Esophagus squamous epithelium (tissue), 5 donors: ENCODE measurements around the gene NCAPG. TPM values are rescaled to one million over a fixed set of nuclear protein-coding genes. Genes with fewer than 3 reads are reported as not detected.
"Not testable (repeated sequence)": the region's sequence is repeated elsewhere in the genome, so short reads cannot be mapped to it uniquely, and the experiment has no call there.

Experiments
- DNase-seq: peaks from one replicate; lab custom pipeline; 2025; lab: John Stamatoyannopoulos, UW
- H3K27ac ChIP-seq, 4 donors: fragments of 200-600 bp; sonication (generic); one replicate each; pipeline ENCODE4 v1.5.1; 2016 to 2019; ENCODE audit warnings: mild to moderate bottlenecking in 1 of 4
- H3K27me3 ChIP-seq, 4 donors: fragments of 200-600 bp; sonication (generic); 1 replicate in 3 of 4; 2 replicates in 1 of 4; pipeline versions ENCODE4 v1.5.1 to v1.6.0; 2017 to 2021; ENCODE audit warnings: antibody characterized with exemption in 1 of 4
- H3K36me3 ChIP-seq, 3 donors: fragments of 200-600 bp; sonication (generic); one replicate each; pipeline ENCODE4 v1.5.1; 2016 to 2019
- H3K4me1 ChIP-seq, 3 donors: fragments of 200-600 bp; sonication (generic); one replicate each; pipeline ENCODE4 v1.5.1; 2017 to 2019
- H3K4me3 ChIP-seq, 4 donors: fragments of 200-600 bp; sonication (generic); 1 replicate in 3 of 4; 2 replicates in 1 of 4; pipeline ENCODE4 v1.5.1; 2016 to 2019; ENCODE audit warnings: mild to moderate bottlenecking in 2 of 4, moderate library complexity in 1 of 4
- H3K9me3 ChIP-seq, 3 donors: fragments of 200-600 bp; sonication (generic); one replicate each; pipeline ENCODE4 v1.5.1; 2016 to 2019
- POLR2A ChIP-seq, 4 donors: fragments of 450-650 bp; IDR thresholded peaks; one replicate each; pipeline ENCODE4 v1.6.1; 2017; ENCODE audit warnings: antibody characterized with exemption in 4 of 4, mild to moderate bottlenecking in 4 of 4, moderate library complexity in 3 of 4
- WGBS, 2 donors: methylation state at CpG; one replicate each; pipeline ENCODE4 v1.1.5; 2018; 5-methylcytosine and 5-hydroxymethylcytosine counted together
- intact Hi-C: fragments of 100-400 bp; cut with DNase I; formaldehyde crosslinking; loops from one replicate; pipeline ENCODE4 v1.15.0; 2022
- total RNA-seq, 4 donors: library from RNA; depleted of rRNA; stranded (reverse); fragments of >200 nt; gene quantifications; one replicate each; pipeline ENCODE4 v1.1.0, GENCODE V29; 2016
- TF ChIP-seq, protein P1 (sequence below), 6 experiments: fragments of 450-650 bp in 4 of 6; fragments of 200-600 bp in 2 of 6; sonication (generic) in 2 of 6; IDR thresholded peaks; one replicate each; pipeline ENCODE4 v1.5.1; 2016 to 2019; ENCODE audit warnings: antibody characterized with exemption in 6 of 6, mild to moderate bottlenecking in 4 of 6, moderate library complexity in 4 of 6
- donor health status: DM: yes; HTN: yes; CAD: no.

Gene NCAPG
- total RNA-seq, 4 donors from 2014 or later, result 3.8 to 19.4 (median 12.5) TPM

DNA sequence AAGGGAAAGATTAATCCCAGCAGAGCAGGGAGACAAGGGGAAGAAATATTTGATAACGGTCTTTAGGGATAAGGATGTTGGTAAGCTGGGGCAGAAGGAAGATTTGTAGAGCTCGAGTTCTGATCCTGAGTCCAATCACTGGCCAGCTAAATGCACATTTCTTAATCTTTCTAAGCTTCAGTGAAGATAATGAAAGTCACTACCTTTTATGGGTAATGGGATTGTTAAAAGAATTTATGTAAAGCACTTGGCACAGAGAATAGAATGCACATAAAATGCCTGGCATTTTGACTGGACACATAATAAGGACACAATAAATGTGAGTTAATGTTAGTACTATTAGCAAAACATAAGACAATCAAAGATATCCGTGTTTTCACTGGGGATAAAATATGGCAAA lies 43.3 kb downstream of the NCAPG start:
- no peaks in the 10 kb centered on the region for H3K36me3 ChIP-seq
- no peak overlapping the region for H3K4me3 ChIP-seq
- H3K27me3 ChIP-seq, result no peaks in the 10 kb centered on the region
- no peaks in the 10 kb centered on the region for H3K4me1 ChIP-seq
- TF ChIP-seq, protein P1, sequence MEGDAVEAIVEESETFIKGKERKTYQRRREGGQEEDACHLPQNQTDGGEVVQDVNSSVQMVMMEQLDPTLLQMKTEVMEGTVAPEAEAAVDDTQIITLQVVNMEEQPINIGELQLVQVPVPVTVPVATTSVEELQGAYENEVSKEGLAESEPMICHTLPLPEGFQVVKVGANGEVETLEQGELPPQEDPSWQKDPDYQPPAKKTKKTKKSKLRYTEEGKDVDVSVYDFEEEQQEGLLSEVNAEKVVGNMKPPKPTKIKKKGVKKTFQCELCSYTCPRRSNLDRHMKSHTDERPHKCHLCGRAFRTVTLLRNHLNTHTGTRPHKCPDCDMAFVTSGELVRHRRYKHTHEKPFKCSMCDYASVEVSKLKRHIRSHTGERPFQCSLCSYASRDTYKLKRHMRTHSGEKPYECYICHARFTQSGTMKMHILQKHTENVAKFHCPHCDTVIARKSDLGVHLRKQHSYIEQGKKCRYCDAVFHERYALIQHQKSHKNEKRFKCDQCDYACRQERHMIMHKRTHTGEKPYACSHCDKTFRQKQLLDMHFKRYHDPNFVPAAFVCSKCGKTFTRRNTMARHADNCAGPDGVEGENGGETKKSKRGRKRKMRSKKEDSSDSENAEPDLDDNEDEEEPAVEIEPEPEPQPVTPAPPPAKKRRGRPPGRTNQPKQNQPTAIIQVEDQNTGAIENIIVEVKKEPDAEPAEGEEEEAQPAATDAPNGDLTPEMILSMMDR (IDR thresholded peaks at IDR 0.05), result no peak
- no peak for TF ChIP-seq POLR2A (IDR thresholded peaks at IDR 0.05)
- WGBS, 2 donors, result 83 to 86% methylated on average over 3 of the region's 3 CpGs
- H3K27ac ChIP-seq, result no peak overlapping the region
- no peak for DNase-seq
- H3K9me3 ChIP-seq, result no peaks in the 10 kb centered on the region
- intact Hi-C loops, result no loop called here

DNA sequence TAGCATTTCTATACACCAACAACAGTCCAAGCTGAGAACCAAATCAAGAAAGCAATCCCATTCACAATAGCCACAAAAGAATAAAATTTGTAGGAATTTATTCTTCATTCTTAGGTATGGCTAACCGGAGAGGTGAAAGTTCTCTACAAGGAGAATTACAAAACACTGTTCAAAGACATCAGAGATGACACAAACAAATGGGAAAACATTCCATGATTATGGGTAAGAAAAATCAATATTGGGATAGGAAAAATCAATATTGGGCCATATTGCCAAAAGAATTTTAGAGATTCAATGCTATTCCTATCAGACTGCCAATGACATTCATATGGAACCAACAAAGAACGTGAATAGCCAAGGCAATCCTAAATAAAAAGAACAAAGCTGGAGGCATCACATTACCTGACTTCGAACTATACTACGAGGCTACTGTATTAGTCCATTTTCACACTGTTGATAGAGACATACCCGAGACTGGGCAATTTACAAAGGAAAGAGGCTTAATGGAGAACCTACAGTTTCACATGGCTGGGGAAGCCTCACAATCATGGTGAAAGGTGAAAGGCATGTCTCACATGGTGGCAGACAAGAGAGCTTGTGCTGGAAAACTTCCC lies 49.1 kb downstream of the NCAPG start:
- Histone ChIP-seq H3K4me3 (no peak overlapping the region), H3K27ac (no peak overlapping the region), H3K36me3 (no peaks in the 10 kb centered on the region), H3K4me1 (no peaks in the 10 kb centered on the region), H3K27me3 (no peaks in the 10 kb centered on the region), H3K9me3 (peaks cover 0 to 15% (median 0%) of the 10 kb centered on the region in 3 donors)
- 88 to 91% methylated on average over 5 of the region's 5 CpGs for WGBS, 2 donors
- DNase-seq, result no peak
- TF ChIP-seq, protein P1 (IDR thresholded peaks at IDR 0.05), result no peak
- no peak for TF ChIP-seq POLR2A (IDR thresholded peaks at IDR 0.05)
- intact Hi-C loops, result no loop called here

DNA sequence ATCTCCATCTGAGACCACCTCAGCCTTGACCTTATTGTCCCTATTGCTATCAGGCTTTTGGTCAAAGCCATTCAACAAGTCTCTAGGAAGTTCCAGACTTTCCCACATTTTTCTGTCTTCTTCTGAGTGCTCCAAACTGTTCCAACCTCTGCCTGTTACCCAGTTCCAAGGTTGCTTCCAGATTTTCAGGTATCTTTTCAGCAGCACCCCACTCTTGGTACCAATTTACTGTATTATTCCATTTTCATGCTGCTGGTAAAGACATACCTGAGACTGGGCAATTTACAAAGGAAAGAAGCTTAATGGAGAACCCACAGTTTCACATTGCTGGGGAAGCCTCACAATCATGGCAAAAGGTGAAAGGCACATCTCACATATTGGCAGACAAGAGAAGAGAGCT lies 51.1 kb downstream of the NCAPG start:
- H3K9me3 ChIP-seq, result peaks cover 0 to 15% (median 0%) of the 10 kb centered on the region in 3 donors
- H3K27me3 ChIP-seq, intact Hi-C loops, H3K36me3 ChIP-seq, DNase-seq, H3K4me1 ChIP-seq, H3K4me3 ChIP-seq, H3K27ac ChIP-seq: not testable (repeated sequence)

DNA sequence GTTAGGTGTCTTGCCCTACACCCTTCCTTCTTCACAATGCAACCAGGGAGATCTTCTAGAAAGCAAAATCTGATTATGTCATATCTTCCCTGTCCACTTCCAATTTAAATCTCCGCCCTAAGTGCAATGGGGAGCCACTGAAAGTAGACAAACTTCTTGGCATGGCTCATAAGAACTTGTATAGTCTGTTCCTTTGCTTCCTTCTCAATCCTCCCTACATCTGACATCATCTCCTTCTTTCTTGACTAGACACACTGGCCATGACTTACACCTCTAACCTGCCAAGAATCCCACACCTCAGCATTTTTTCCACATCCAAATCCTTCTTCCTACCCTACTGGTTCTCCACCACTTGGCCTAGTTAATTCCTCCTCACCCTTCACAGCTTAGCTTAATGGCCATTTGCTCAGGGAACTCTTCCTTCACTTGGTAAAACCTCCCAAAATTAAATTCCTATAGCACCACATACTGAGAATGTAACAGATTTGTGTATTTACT lies 55.1 kb downstream of the NCAPG start:
- Histone ChIP-seq H3K36me3 (no peaks in the 10 kb centered on the region), H3K4me1 (no peaks in the 10 kb centered on the region), H3K9me3 (peaks cover 0 to 14% (median 0%) of the 10 kb centered on the region in 3 donors), H3K27ac (no peak overlapping the region), H3K27me3 (no peaks in the 10 kb centered on the region), H3K4me3 (no peak overlapping the region)
- intact Hi-C loops, result no loop called here
- DNase-seq, result no peak
- TF ChIP-seq, protein P1 (IDR thresholded peaks at IDR 0.05), result no peak
- no peak for TF ChIP-seq POLR2A (IDR thresholded peaks at IDR 0.05)
- whole genome bisulfite sequencing, 2 donors, result 95 to 100% methylated on average over 1 of the region's 1 CpG

DNA sequence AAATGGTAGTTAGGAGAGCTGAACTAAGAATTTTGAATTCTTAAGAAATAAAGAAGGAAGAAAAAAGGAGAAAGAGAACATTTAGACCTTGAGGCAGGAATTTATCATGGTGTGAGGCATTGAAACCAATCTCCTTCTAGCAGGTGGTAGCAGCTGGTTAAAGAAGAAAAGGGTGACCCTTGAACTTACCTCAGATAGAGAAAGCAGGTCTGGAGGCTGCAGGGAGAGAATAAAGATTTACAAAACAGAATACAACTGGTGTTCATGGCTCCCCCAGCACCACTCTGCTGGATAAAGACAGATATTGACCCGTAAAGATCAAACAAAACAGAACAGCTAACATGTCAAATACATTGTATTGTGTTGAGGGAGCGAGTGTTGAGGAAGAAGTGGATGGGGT lies 56.0 kb downstream of the NCAPG start:
- Histone ChIP-seq H3K4me3 (no peak overlapping the region), H3K36me3 (no peaks in the 10 kb centered on the region), H3K27ac (no peak overlapping the region), H3K9me3 (peaks cover 0 to 6% (median 0%) of the 10 kb centered on the region in 3 donors), H3K27me3 (no peaks in the 10 kb centered on the region), H3K4me1 (no peaks in the 10 kb centered on the region)
- intact Hi-C loops, result no loop called here
- 70 to 81% methylated on average over 2 of the region's 2 CpGs for WGBS, 2 donors
- TF ChIP-seq, protein P1 (IDR thresholded peaks at IDR 0.05), result no peak
- no peak for TF ChIP-seq POLR2A (IDR thresholded peaks at IDR 0.05)
- DNase-seq, result no peak
